ENCODE measurements around the gene GFI1. TPM values are rescaled to one million over a fixed set of nuclear protein-coding genes. Genes with fewer than 3 reads are reported as not detected.
"Not testable (repeated sequence)": the region's sequence is repeated elsewhere in the genome, so short reads cannot be mapped to it uniquely, and the experiment has no call there.

The GFI1 gene
- total and polyA plus RNA-seq, 2 experiments from 2014 or later = 0.21 TPM; not detected in 1

GRCh38 chr1:92441697-92442342 is 44.9 kb downstream of the GFI1 start (continued):
- TF ChIP-seq ETS1 (IDR thresholded peaks at IDR 0.05) = no peak
- TF ChIP-seq ZNF331 (CRISPR knock-in tag; IDR thresholded peaks at IDR 0.05; ENCODE audit: low read depth) = no peak
- no peak for TF ChIP-seq EZH2 (IDR thresholded peaks at IDR 0.05; ENCODE audit: low read depth, unreplicated experiment)

- ATAC-seq (no peak), DNase-seq (ENCODE audit: low spot score) (no peak)
- Mint-ChIP-seq H3K4me3 (peak overlapping the region; percentile 7; the same call in 1 of the 3 replicates), H3K4me1 (peaks cover 10% of the 10 kb centered on the region; the same call in 2 of the 3 replicates), H3K27me3 (ENCODE audit: insufficient read depth, low read depth, poor library complexity) (peaks cover 6% of the 10 kb centered on the region), H3K9me3 (peaks cover 12% of the 10 kb centered on the region), H3K27ac (peak overlapping the region; percentile 56; the same call in 1 of the 2 replicates), H3K36me3 (ENCODE audit: low read depth) (peaks cover 9% of the 10 kb centered on the region)
- no peaks in the 10 kb centered on the region for H3K27me3 ChIP-seq (ENCODE audit: insufficient read depth)
- no peaks in the 10 kb centered on the region for H4K20me1 ChIP-seq (replicated peaks; ENCODE audit: insufficient read depth)
- H3K36me3 ChIP-seq (ENCODE audit: insufficient read depth) = no peaks in the 10 kb centered on the region
- H3K9me2 ChIP-seq (ENCODE audit: insufficient read depth) = no peaks in the 10 kb centered on the region; the same call in 1 of the 2 replicates
- H2AFZ ChIP-seq = peak overlapping the region; percentile 80
- no peaks in the 10 kb centered on the region; the same call in 1 of the 2 replicates for H3K4me1 ChIP-seq (ENCODE audit: insufficient read depth)
- H3K4me3 ChIP-seq = peak overlapping the region; percentile 36
- H3F3A ChIP-seq (replicated peaks; ENCODE audit: low read depth) = no peaks in the 10 kb centered on the region
- peak overlapping the region; percentile 58 for H3K4me2 ChIP-seq
- H3K27ac ChIP-seq (ENCODE audit: low read depth) = peak overlapping the region; percentile 85
- no peaks in the 10 kb centered on the region for H3K79me2 ChIP-seq (replicated peaks; ENCODE audit: insufficient read depth)
- no peak for TF ChIP-seq STAT1 (IDR thresholded peaks at IDR 0.05; ENCODE audit: unreplicated experiment)
- TF ChIP-seq EZH2 (IDR thresholded peaks at IDR 0.05; ENCODE audit: low read depth, unreplicated experiment) = no peak
- no peak for TF ChIP-seq ZNF114 (CRISPR knock-in tag; IDR thresholded peaks at IDR 0.05)
- TF ChIP-seq EZH2phosphoT487 (IDR thresholded peaks at IDR 0.05; ENCODE audit: unreplicated experiment) = no peak
- no peak for TF ChIP-seq JUNB (IDR thresholded peaks at IDR 0.05; ENCODE audit: unreplicated experiment)
- TF ChIP-seq CREB1 (CRISPR knock-in tag; IDR thresholded peaks at IDR 0.05; ENCODE audit: low read depth) = no peak
Observed at GRCh38 chr1:92441316-92441696, 45.4 kb downstream of the GFI1 start.

- Mint-ChIP-seq H3K27ac (no peak overlapping the region), H3K27me3 (ENCODE audit: insufficient read depth, low read depth, poor library complexity) (peaks cover 6% of the 10 kb centered on the region), H3K36me3 (ENCODE audit: low read depth) (peaks cover 9% of the 10 kb centered on the region), H3K4me1 (peaks cover 9% of the 10 kb centered on the region; the same call in 2 of the 3 replicates), H3K9me3 (peaks cover 19% of the 10 kb centered on the region), H3K4me3 (no peak overlapping the region)
- H4K20me1 ChIP-seq (replicated peaks; ENCODE audit: insufficient read depth) = no peaks in the 10 kb centered on the region
- no peak overlapping the region for H3K4me3 ChIP-seq
- no peak for TF ChIP-seq REST (IDR thresholded peaks at IDR 0.05; ENCODE audit: unreplicated experiment)
- no peaks in the 10 kb centered on the region; the same call in 1 of the 2 replicates for H3K9me2 ChIP-seq (ENCODE audit: insufficient read depth)
- H3F3A ChIP-seq (replicated peaks; ENCODE audit: low read depth) = no peaks in the 10 kb centered on the region
- H3K27me3 ChIP-seq (ENCODE audit: insufficient read depth) = no peaks in the 10 kb centered on the region
- no peak overlapping the region for H3K27ac ChIP-seq (ENCODE audit: low read depth)
- no peaks in the 10 kb centered on the region; the same call in 1 of the 2 replicates for H3K4me1 ChIP-seq (ENCODE audit: insufficient read depth)
- H3K79me2 ChIP-seq (replicated peaks; ENCODE audit: insufficient read depth) = no peaks in the 10 kb centered on the region
- DNase-seq (ENCODE audit: low spot score) = no peak
- no peaks in the 10 kb centered on the region for H3K36me3 ChIP-seq (ENCODE audit: insufficient read depth)
- no peak overlapping the region for H3K4me2 ChIP-seq
- ATAC-seq = no peak
- H2AFZ ChIP-seq = no peak overlapping the region; the same call in 1 of the 2 replicates
Observed at GRCh38 chr1:92439291-92439690, 47.4 kb downstream of the GFI1 start.

- H3K9me2 ChIP-seq (ENCODE audit: insufficient read depth); H4K20me1 ChIP-seq (replicated peaks; ENCODE audit: insufficient read depth); DNase-seq (ENCODE audit: low spot score); H3K4me1 ChIP-seq (ENCODE audit: insufficient read depth); H3K4me3 ChIP-seq; H3F3A ChIP-seq (replicated peaks; ENCODE audit: low read depth); H3K27ac Mint-ChIP-seq; H3K27me3 ChIP-seq (ENCODE audit: insufficient read depth); H3K79me2 ChIP-seq (replicated peaks; ENCODE audit: insufficient read depth); H3K36me3 ChIP-seq (ENCODE audit: insufficient read depth); H3K4me2 ChIP-seq; H3K4me3 Mint-ChIP-seq; H3K27ac ChIP-seq (ENCODE audit: low read depth); H3K27me3 Mint-ChIP-seq (ENCODE audit: insufficient read depth, low read depth, poor library complexity); H2AFZ ChIP-seq; ATAC-seq; H3K4me1 Mint-ChIP-seq: not testable (repeated sequence)
- peaks cover 24% of the 10 kb centered on the region for H3K9me3 Mint-ChIP-seq
- peaks cover 12% of the 10 kb centered on the region for H3K36me3 Mint-ChIP-seq (ENCODE audit: low read depth)
Observed at GRCh38 chr1:92434572-92434971, 52.2 kb downstream of the GFI1 start.
